ENCODE results near the gene CCDC186. TPM values are rescaled to one million over a fixed set of nuclear protein-coding genes. Genes with fewer than 3 reads are reported as not detected.

The CCDC186 gene
- total RNA-seq, 1 donor from 2014 or later = 18.5 TPM

DNA sequence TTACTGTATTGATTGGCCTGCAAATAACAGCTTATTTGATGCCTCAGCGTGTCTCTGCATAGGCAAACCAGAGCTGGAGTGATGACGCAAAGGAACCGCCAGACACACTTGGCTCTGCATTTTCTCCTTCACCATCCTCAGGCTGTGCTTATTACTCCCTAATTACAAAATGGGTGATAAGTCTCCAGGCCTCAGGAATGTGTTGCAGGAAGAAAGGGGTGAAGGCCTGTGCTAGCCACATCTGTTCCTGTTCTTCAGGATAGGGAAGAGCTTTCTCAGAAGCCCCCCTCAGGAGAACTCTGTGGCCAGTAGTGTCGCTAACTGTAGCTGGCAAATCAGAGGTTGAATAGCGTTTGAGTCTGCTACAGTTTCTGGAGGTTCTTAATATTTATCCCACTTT lies 10.3 kb upstream of the CCDC186 start:
- Mint-ChIP-seq H3K27ac (ENCODE audit: unreplicated experiment) (no peak overlapping the region), H3K36me3 (ENCODE audit: low read depth, unreplicated experiment) (no peaks in the 10 kb centered on the region), H3K4me1 (ENCODE audit: unreplicated experiment) (no peaks in the 10 kb centered on the region), H3K9me3 (ENCODE audit: unreplicated experiment) (no peaks in the 10 kb centered on the region), H3K27me3 (ENCODE audit: unreplicated experiment) (peaks cover 2% of the 10 kb centered on the region), H3K4me3 (ENCODE audit: unreplicated experiment) (no peak overlapping the region)
- no peak for DNase-seq (ENCODE audit: low spot score)
- TF ChIP-seq CTCF (IDR thresholded peaks at IDR 0.05; ENCODE audit: unreplicated experiment) = no peak

- Mint-ChIP-seq H3K27me3 (ENCODE audit: unreplicated experiment) (peaks cover 2% of the 10 kb centered on the region), H3K4me1 (ENCODE audit: unreplicated experiment) (no peaks in the 10 kb centered on the region), H3K27ac (ENCODE audit: unreplicated experiment) (no peak overlapping the region), H3K4me3 (ENCODE audit: unreplicated experiment) (no peak overlapping the region), H3K36me3 (ENCODE audit: low read depth, unreplicated experiment) (no peaks in the 10 kb centered on the region), H3K9me3 (ENCODE audit: unreplicated experiment) (no peaks in the 10 kb centered on the region)
- TF ChIP-seq CTCF (IDR thresholded peaks at IDR 0.05; ENCODE audit: unreplicated experiment) = no peak
- no peak for DNase-seq (ENCODE audit: low spot score)
Measured at GRCh38 chr10:114183563-114183962, 9.6 kb upstream of the CCDC186 start.

DNA sequence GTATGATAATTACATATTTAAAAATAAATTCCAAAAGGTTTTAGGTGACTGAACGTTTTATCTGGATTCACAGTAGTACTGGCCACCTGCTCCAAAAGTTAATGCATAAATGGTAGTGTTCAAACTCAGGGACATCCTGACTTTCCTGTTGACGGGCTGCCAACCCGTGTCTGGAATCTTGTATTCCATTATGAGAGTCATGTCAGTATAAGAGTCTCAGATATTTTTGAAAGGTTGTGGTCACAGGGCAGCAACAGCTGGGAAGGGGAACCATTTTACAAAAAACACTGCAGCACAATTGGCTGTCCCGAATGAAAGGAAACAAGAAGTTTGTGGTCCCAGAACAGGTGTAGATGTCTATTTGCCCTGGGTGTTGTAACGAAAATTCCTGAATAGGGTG lies 8.0 kb upstream of the CCDC186 start:
- peaks cover 2% of the 10 kb centered on the region for H3K27me3 Mint-ChIP-seq (ENCODE audit: unreplicated experiment)
- H3K27ac Mint-ChIP-seq (ENCODE audit: unreplicated experiment) = no peak overlapping the region
- no peak for TF ChIP-seq CTCF (IDR thresholded peaks at IDR 0.05; ENCODE audit: unreplicated experiment)
- H3K4me1 Mint-ChIP-seq (ENCODE audit: unreplicated experiment) = no peaks in the 10 kb centered on the region
- H3K9me3 Mint-ChIP-seq (ENCODE audit: unreplicated experiment) = no peaks in the 10 kb centered on the region
- H3K36me3 Mint-ChIP-seq (ENCODE audit: low read depth, unreplicated experiment) = no peaks in the 10 kb centered on the region
- DNase-seq (ENCODE audit: low spot score) = no peak
- H3K4me3 Mint-ChIP-seq (ENCODE audit: unreplicated experiment) = no peak overlapping the region

- H3K36me3 Mint-ChIP-seq (ENCODE audit: low read depth, unreplicated experiment) = no peaks in the 10 kb centered on the region
- H3K4me3 Mint-ChIP-seq (ENCODE audit: unreplicated experiment) = no peak overlapping the region
- no peak for TF ChIP-seq CTCF (IDR thresholded peaks at IDR 0.05; ENCODE audit: unreplicated experiment)
- H3K27ac Mint-ChIP-seq (ENCODE audit: unreplicated experiment) = no peak overlapping the region
- peaks cover 2% of the 10 kb centered on the region for H3K27me3 Mint-ChIP-seq (ENCODE audit: unreplicated experiment)
- no peak for DNase-seq (ENCODE audit: low spot score)
- no peaks in the 10 kb centered on the region for H3K4me1 Mint-ChIP-seq (ENCODE audit: unreplicated experiment)
- H3K9me3 Mint-ChIP-seq (ENCODE audit: unreplicated experiment) = no peaks in the 10 kb centered on the region
Measured at GRCh38 chr10:114180937-114181336, 6.9 kb upstream of the CCDC186 start.

DNA sequence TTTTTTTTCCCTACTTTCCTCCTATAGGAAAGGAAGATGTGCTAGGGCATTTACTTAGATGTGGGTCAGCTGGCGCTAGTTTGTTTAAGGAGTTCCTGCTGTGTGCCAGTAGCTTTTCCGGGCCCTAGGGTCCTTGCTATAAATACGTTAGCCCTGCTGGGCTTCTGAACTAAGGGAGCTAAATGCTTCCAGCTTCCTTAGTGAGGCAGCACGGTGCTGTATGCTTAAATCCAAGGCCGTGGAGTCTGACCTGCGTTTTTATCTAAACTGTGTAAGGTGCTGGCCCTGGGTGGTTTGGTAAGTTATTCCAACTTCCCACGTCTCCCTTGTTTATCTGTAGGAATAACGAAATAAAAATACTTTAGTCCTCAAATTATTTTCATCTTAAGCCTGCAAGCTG lies 5.7 kb upstream of the CCDC186 start:
- peaks cover 3% of the 10 kb centered on the region for H3K4me1 Mint-ChIP-seq (ENCODE audit: unreplicated experiment)
- no peaks in the 10 kb centered on the region for H3K36me3 Mint-ChIP-seq (ENCODE audit: low read depth, unreplicated experiment)
- no peak overlapping the region for H3K27ac Mint-ChIP-seq (ENCODE audit: unreplicated experiment)
- no peaks in the 10 kb centered on the region for H3K9me3 Mint-ChIP-seq (ENCODE audit: unreplicated experiment)
- no peak overlapping the region for H3K4me3 Mint-ChIP-seq (ENCODE audit: unreplicated experiment)
- peaks cover 3% of the 10 kb centered on the region for H3K27me3 Mint-ChIP-seq (ENCODE audit: unreplicated experiment)
- DNase-seq (ENCODE audit: low spot score) = no peak
- no peak for TF ChIP-seq CTCF (IDR thresholded peaks at IDR 0.05; ENCODE audit: unreplicated experiment)

Measured in endothelial cell (in vitro differentiated cells).